ENCODE measurements around the gene MBD1. TPM values are rescaled to one million over a fixed set of nuclear protein-coding genes. Genes with fewer than 3 reads are reported as not detected.
"Not testable (repeated sequence)": the region's sequence is repeated elsewhere in the genome, so short reads cannot be mapped to it uniquely, and the experiment has no call there.

Gene MBD1
- total and polyA plus RNA-seq, 2 experiments from 2014 or later, result 53.1 to 54.2 TPM

DNA sequence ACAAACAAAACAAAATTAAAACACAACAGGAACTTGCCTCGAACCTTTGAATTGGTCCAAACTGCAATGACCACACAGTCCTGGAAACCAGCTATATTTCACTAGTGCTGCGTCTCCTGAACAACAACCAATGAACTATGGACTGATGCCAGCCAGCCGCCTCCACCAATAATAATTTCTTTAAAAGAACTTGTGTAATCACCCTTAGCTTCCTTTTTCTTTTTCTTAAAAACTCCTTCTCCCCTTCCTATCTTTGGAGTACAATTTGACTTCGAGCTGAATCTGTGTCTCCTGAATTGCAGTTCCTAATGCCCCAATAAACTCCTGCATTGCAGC, 7.8 kb upstream of the MBD1 start:
- H4K20me1 ChIP-seq (ENCODE audit: insufficient read depth, poor library complexity, severe bottlenecking), result no peaks in the 10 kb centered on the region
- peaks cover 12% of the 10 kb centered on the region for H3K79me2 ChIP-seq
- H3K4me1 ChIP-seq (ENCODE audit: insufficient read depth), result no peaks in the 10 kb centered on the region
- no peak overlapping the region for H2AFZ ChIP-seq
- no peak for DNase-seq (ENCODE audit: low spot score)
- H3K9me2 ChIP-seq (replicated peaks; ENCODE audit: insufficient read depth), result no peaks in the 10 kb centered on the region
- H3K27me3 ChIP-seq, result no peaks in the 10 kb centered on the region
- H3K36me3 ChIP-seq (replicated peaks; ENCODE audit: insufficient read depth, low read depth), result no peaks in the 10 kb centered on the region
- H3K4me2 ChIP-seq, result no peak overlapping the region
- WGBS (ENCODE audit: low lambda C conversion rate, missing lambda C conversion rate), result 96% methylated on average over 4 of the region's 4 CpGs
- no peak overlapping the region for H3K27ac ChIP-seq
- no peaks in the 10 kb centered on the region for H3K9me3 ChIP-seq (ENCODE audit: low read depth)
- TF ChIP-seq EZH2 (IDR thresholded peaks at IDR 0.05; ENCODE audit: borderline replicate concordance) (no peak), EZH2phosphoT487 (IDR thresholded peaks at IDR 0.05; ENCODE audit: low read depth, severe bottlenecking, unreplicated experiment) (no peak)
- TF ChIP-seq, protein P1, sequence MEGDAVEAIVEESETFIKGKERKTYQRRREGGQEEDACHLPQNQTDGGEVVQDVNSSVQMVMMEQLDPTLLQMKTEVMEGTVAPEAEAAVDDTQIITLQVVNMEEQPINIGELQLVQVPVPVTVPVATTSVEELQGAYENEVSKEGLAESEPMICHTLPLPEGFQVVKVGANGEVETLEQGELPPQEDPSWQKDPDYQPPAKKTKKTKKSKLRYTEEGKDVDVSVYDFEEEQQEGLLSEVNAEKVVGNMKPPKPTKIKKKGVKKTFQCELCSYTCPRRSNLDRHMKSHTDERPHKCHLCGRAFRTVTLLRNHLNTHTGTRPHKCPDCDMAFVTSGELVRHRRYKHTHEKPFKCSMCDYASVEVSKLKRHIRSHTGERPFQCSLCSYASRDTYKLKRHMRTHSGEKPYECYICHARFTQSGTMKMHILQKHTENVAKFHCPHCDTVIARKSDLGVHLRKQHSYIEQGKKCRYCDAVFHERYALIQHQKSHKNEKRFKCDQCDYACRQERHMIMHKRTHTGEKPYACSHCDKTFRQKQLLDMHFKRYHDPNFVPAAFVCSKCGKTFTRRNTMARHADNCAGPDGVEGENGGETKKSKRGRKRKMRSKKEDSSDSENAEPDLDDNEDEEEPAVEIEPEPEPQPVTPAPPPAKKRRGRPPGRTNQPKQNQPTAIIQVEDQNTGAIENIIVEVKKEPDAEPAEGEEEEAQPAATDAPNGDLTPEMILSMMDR (IDR thresholded peaks at IDR 0.05; ENCODE audit: poor library complexity), result no peak
- H3K4me3 ChIP-seq, result no peak overlapping the region

DNA sequence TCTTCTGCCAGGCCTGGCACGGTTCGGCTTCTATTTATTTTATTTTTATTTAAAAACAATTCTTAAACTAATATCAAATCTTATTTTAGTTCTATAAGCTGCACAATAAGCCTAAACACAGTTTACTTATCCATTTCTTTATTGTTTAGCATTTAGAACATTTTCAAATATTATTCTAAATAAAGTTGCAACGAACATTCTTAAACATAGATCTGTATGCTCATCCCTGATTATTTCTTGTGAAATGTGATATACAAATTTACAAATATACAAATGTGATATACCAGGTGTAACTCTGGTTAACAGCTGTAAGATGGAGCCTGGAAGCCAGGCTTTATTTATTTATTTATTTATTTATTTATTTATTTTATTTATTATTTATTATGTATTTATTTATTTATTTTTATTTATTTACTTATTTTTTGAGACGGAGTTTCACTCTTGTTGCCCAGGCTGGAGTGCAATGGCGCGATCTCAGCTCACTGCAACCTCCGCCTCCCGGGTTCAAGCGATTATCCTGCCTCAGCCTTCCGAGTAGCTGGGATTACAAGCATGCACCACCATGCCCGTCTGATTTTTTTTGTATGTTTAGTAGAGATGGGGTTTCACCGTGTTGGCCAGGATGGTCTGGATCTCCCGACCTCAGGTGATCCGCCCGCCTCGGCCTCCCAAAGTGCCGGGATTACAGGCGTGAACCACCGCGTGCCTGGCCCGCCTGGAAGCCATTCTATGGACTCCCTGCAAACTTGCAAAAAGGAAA, 7.2 kb upstream of the MBD1 start:
- 78% methylated on average over 21 of the region's 21 CpGs for WGBS (ENCODE audit: low lambda C conversion rate, missing lambda C conversion rate)
- not testable (repeated sequence) for H3K36me3 ChIP-seq (replicated peaks; ENCODE audit: insufficient read depth, low read depth); H3K9me2 ChIP-seq (replicated peaks; ENCODE audit: insufficient read depth); DNase-seq (ENCODE audit: low spot score); H4K20me1 ChIP-seq (ENCODE audit: insufficient read depth, poor library complexity, severe bottlenecking); H3K9me3 ChIP-seq (ENCODE audit: low read depth); H3K27me3 ChIP-seq; H3K4me1 ChIP-seq (ENCODE audit: insufficient read depth)
- H3K79me2 ChIP-seq, result peaks cover 12% of the 10 kb centered on the region
- H3K4me2 ChIP-seq, result peak overlapping the region; percentile 80
- peak overlapping the region; percentile 72 for H3K27ac ChIP-seq
- H3K4me3 ChIP-seq, result peak overlapping the region; percentile 40
- H2AFZ ChIP-seq, result peak overlapping the region; percentile 80

DNA sequence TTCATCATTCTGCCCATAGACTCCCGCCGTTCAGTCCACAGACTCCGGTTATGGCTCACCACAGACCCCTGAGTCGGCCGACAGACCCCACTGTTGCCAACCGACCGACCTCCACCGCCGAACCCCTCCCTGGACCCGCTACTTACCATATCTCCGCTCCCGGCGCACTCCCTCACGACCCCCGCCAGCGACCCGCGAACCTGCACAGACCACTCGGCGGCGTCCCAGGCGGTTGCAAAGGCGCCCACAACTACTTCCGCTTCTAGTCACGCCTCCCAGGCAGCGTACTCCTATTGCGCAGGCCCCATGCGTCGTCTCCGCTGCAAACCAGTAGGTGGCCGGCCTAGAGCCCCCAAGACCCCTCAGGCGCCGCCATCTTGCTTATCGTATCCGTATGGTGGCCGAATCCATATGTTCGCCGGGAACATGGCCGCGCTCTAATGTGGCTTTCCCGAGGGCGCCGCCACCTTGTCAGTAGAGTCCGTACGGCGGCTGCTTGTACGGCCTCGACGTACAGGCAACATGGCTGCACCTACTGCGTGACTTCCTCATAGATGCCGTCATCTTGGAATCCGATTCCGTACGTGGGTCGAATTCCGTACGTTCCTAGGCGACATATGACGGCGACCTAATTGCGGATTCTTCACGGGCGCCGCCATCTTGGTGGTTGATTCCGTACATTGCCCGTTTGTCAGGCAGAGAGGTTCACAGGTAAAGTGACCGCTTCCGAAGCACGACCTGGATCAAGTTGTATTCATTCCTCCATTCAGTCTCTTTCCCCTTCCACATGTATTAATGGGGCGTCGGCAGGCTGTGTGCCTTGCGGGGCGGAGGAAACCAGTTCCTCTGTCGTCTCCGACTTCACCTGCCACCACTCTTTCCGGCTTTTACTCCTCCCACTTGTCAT, 6.4 kb upstream of the MBD1 start, which contains the start of gene CXXC1:
Gene CXXC1, minus strand, starts transcription at position 252 of the 907 bp plus-strand sequence. Its CDS starts 103 bp downstream, at position 149.
- Histone ChIP-seq H3K4me3 (peak within 1 kb of the TSS; percentile 40), H3K36me3 (replicated peaks; ENCODE audit: insufficient read depth, low read depth) (no peaks in the 10 kb centered on the region), H2AFZ (peak within 1 kb of the TSS; percentile 80), H3K27me3 (no peaks in the 10 kb centered on the region), H3K4me2 (peak within 1 kb of the TSS; percentile 97), H3K4me1 (ENCODE audit: insufficient read depth) (no peaks in the 10 kb centered on the region), H3K79me2 (peaks cover 12% of the 10 kb centered on the region), H4K20me1 (ENCODE audit: insufficient read depth, poor library complexity, severe bottlenecking) (no peaks in the 10 kb centered on the region), H3K9me2 (replicated peaks; ENCODE audit: insufficient read depth) (no peaks in the 10 kb centered on the region), H3K27ac (peak within 1 kb of the TSS; percentile 72), H3K9me3 (ENCODE audit: low read depth) (no peaks in the 10 kb centered on the region)
- DNase-seq (ENCODE audit: low spot score), result peak; percentile 100
- under 1% methylated on average over 76 of the region's 76 CpGs for WGBS (ENCODE audit: low lambda C conversion rate, missing lambda C conversion rate)
- no peak for TF ChIP-seq EZH2 (IDR thresholded peaks at IDR 0.05; ENCODE audit: borderline replicate concordance)
- TF ChIP-seq, protein P1 (IDR thresholded peaks at IDR 0.05; ENCODE audit: poor library complexity), result peak; percentile 50

DNA sequence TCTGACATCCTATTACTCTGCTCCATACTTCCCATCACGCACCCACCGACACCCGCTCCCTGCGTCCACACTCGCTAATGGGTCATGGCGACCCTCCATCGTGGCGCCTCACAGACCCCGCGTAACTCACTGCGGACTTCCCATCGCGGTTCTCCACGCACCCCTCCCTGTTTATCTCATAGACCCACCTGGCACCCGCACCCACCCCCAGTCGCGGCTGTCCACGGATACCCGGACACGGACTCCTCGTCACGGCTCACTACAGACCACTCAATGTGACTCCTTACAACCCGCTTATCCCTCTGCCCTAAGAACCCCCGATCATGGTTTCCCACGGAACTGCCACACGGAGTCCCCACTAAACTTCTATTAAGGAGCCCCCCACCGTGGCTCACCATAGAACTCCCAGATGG, 5.7 kb upstream of the MBD1 start:
- H3K4me3 ChIP-seq, result peak overlapping the region; percentile 25
- H3K4me2 ChIP-seq, result peak overlapping the region; percentile 97
- no peak overlapping the region for H3K27ac ChIP-seq
- no peaks in the 10 kb centered on the region for H3K36me3 ChIP-seq (replicated peaks; ENCODE audit: insufficient read depth, low read depth)
- H3K27me3 ChIP-seq, result no peaks in the 10 kb centered on the region
- no peaks in the 10 kb centered on the region for H3K4me1 ChIP-seq (ENCODE audit: insufficient read depth)
- H2AFZ ChIP-seq, result peak overlapping the region; percentile 40
- H3K9me3 ChIP-seq (ENCODE audit: low read depth), result no peaks in the 10 kb centered on the region
- WGBS (ENCODE audit: low lambda C conversion rate, missing lambda C conversion rate), result under 1% methylated on average over 27 of the region's 27 CpGs
- DNase-seq (ENCODE audit: low spot score), result no peak
- H3K79me2 ChIP-seq, result peaks cover 12% of the 10 kb centered on the region
- TF ChIP-seq EZH2phosphoT487 (IDR thresholded peaks at IDR 0.05; ENCODE audit: low read depth, severe bottlenecking, unreplicated experiment), result no peak
- TF ChIP-seq EZH2 (IDR thresholded peaks at IDR 0.05; ENCODE audit: borderline replicate concordance), result no peak
- TF ChIP-seq, protein P1 (IDR thresholded peaks at IDR 0.05; ENCODE audit: poor library complexity), result no peak
- no peaks in the 10 kb centered on the region for H4K20me1 ChIP-seq (ENCODE audit: insufficient read depth, poor library complexity, severe bottlenecking)
- no peaks in the 10 kb centered on the region for H3K9me2 ChIP-seq (replicated peaks; ENCODE audit: insufficient read depth)
